Measurements from ENCODE around the gene SMIM14. TPM values are rescaled to one million over a fixed set of nuclear protein-coding genes. Genes with fewer than 3 reads are reported as not detected.

SMIM14 gene
- total RNA-seq = 40.4 and 44.0 TPM in 2 replicates

GRCh38 chr4:39638354-39639239, at the start of gene SMIM14:
SMIM14 (minus strand) TSS chr4:39638865; CDS start chr4:39605145, 33,720 bp downstream.

GRCh38 chr4:39527296-39528060, 111.2 kb downstream of the SMIM14 start, which contains the start of gene UGDH:
UGDH (minus strand) TSS chr4:39527439; CDS start chr4:39521512, 5,927 bp downstream.

Other genes with a start within 250 kb of the SMIM14 start
- gene KLB, start 231.9 kb downstream of the SMIM14 start, total RNA-seq = not detected in 2 replicates
- gene RPL9, start 179.9 kb downstream of the SMIM14 start, total RNA-seq = 816 and 2,873 TPM in 2 replicates
- gene LIAS, start 179.8 kb downstream of the SMIM14 start, total RNA-seq = 5.4 and 6.2 TPM in 2 replicates
- gene UGDH, start 111.4 kb downstream of the SMIM14 start, total RNA-seq = 238 and 258 TPM in 2 replicates
- gene UBE2K, start 59.3 kb upstream of the SMIM14 start, total RNA-seq = 17.2 and 29.8 TPM in 2 replicates